Measurements from ENCODE around the gene PTPRN2. TPM values are rescaled to one million over a fixed set of nuclear protein-coding genes. Genes with fewer than 3 reads are reported as not detected.

The PTPRN2 gene
- total RNA-seq, 1 donor from 2014 or later, result 32.2 TPM

DNA sequence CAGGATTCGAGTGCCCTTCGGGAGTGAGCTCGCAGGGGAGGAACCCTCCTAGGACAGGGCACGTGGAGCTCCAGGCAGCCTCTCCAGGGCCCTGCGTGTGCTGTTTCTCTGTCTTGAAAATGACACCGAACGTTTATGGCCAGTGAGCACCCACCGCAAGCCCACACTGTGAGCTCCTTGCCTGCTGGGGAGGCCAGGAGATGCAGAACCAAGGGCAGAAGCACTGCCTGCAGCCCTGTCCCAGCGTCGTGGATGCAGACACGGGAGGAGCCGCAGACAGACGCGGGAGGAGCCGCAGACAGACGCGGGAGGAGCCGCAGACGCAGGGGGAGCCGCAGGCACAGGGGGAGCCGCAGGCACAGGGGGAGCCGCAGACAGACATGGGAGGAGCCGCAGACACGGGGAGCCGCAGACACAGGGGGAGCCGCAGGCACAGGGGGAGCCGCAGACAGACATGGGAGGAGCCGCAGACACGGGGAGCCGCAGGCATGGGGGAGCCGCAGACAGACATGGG is 314.4 kb downstream of the PTPRN2 start:
- Mint-ChIP-seq H3K36me3 (ENCODE audit: low read depth) (no peaks in the 10 kb centered on the region), H3K4me1 (peaks cover 4% of the 10 kb centered on the region), H3K4me3 (no peak overlapping the region), H3K27ac (ENCODE audit: unreplicated experiment) (no peak overlapping the region), H3K9me3 (no peaks in the 10 kb centered on the region), H3K27me3 (ENCODE audit: low read depth) (no peaks in the 10 kb centered on the region)
- TF ChIP-seq, protein P1, sequence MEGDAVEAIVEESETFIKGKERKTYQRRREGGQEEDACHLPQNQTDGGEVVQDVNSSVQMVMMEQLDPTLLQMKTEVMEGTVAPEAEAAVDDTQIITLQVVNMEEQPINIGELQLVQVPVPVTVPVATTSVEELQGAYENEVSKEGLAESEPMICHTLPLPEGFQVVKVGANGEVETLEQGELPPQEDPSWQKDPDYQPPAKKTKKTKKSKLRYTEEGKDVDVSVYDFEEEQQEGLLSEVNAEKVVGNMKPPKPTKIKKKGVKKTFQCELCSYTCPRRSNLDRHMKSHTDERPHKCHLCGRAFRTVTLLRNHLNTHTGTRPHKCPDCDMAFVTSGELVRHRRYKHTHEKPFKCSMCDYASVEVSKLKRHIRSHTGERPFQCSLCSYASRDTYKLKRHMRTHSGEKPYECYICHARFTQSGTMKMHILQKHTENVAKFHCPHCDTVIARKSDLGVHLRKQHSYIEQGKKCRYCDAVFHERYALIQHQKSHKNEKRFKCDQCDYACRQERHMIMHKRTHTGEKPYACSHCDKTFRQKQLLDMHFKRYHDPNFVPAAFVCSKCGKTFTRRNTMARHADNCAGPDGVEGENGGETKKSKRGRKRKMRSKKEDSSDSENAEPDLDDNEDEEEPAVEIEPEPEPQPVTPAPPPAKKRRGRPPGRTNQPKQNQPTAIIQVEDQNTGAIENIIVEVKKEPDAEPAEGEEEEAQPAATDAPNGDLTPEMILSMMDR (conservative IDR thresholded peaks at IDR 0.05), result no peak
- no peak for DNase-seq (ENCODE audit: low read depth, low spot score)

DNA sequence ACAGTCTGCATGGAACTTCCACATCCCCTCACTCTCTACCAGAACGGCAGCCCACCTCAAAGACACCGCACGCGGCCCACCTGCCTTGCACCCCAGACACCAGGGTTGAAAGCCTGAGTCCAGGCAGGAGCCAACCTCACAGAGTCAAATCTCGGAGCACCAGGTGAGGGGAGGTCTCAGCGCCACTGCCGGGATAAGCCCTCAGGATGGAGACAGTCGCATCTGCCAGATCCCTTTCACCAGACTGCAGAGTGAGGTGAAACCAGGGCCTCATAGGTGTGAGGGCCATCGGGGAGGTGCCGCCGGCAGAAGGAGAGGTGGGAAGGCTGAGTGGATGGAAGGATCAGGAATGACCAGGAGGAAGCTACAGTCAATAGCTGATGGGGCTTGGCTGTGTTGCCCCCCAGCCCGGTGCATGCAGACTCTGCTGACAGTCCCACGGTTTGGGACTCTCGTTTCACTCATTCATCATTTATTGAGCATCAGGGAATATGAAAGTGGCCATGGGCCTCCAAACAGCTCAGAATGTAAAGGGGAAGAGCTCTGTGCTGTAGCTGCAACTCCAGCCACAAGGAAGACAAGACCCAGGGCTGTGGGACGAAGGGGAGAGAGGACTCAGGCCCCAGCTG is 315.0 kb downstream of the PTPRN2 start:
- no peaks in the 10 kb centered on the region for H3K9me3 Mint-ChIP-seq
- no peaks in the 10 kb centered on the region for H3K27me3 Mint-ChIP-seq (ENCODE audit: low read depth)
- H3K36me3 Mint-ChIP-seq (ENCODE audit: low read depth), result no peaks in the 10 kb centered on the region
- H3K4me1 Mint-ChIP-seq, result peaks cover 4% of the 10 kb centered on the region
- no peak for DNase-seq (ENCODE audit: low read depth, low spot score)
- TF ChIP-seq, protein P1 (conservative IDR thresholded peaks at IDR 0.05), result no peak
- no peak overlapping the region for H3K4me3 Mint-ChIP-seq
- H3K27ac Mint-ChIP-seq (ENCODE audit: unreplicated experiment), result no peak overlapping the region

DNA sequence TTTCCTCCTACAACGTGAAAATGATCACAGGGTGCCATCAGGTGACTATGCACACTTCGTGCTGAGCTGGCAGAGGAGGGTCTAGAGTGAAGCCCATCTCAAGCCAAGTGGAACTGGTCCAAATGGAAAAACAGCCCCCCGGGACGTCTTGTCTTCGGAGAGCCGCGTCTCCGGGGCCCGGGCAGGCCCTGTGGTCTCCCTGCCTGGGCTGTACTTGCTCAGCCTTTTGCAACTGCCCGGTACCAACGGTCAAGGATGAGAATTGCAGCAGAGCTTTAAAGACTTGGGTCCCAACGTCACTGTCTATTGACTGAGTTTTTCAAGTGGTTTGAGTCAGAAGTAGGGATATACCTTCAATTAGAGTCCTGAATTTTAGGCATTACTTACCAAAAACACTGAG is 315.5 kb downstream of the PTPRN2 start:
- no peaks in the 10 kb centered on the region for H3K27me3 Mint-ChIP-seq (ENCODE audit: low read depth)
- peaks cover 4% of the 10 kb centered on the region for H3K4me1 Mint-ChIP-seq
- no peak overlapping the region for H3K4me3 Mint-ChIP-seq
- DNase-seq (ENCODE audit: low read depth, low spot score), result no peak
- TF ChIP-seq, protein P1 (conservative IDR thresholded peaks at IDR 0.05), result no peak
- no peak overlapping the region for H3K27ac Mint-ChIP-seq (ENCODE audit: unreplicated experiment)
- H3K9me3 Mint-ChIP-seq, result no peaks in the 10 kb centered on the region
- no peaks in the 10 kb centered on the region for H3K36me3 Mint-ChIP-seq (ENCODE audit: low read depth)

DNA sequence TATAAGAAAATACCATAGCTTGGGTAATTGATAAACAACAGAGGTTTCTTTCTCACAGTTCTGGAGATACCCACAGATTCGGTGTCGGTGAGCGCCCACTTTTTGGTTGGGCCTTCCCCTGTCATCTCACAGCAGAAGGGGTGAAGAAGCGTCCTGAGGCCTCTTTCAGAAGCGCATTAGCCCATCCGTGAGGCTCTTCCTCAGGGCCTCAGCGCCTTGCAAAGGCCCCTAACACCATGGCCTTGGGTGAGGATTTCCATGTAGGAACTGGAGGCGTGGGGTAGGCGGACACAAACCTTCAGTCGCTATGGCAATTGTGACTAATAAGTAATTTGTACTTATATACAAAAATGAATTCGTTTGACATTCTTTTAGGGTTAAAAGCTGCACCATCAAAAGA is 316.0 kb downstream of the PTPRN2 start:
- Mint-ChIP-seq H3K4me3 (no peak overlapping the region), H3K4me1 (peaks cover 4% of the 10 kb centered on the region), H3K27ac (ENCODE audit: unreplicated experiment) (no peak overlapping the region), H3K36me3 (ENCODE audit: low read depth) (no peaks in the 10 kb centered on the region), H3K9me3 (no peaks in the 10 kb centered on the region), H3K27me3 (ENCODE audit: low read depth) (no peaks in the 10 kb centered on the region)
- TF ChIP-seq, protein P1 (conservative IDR thresholded peaks at IDR 0.05), result no peak
- DNase-seq (ENCODE audit: low read depth, low spot score), result no peak

DNA sequence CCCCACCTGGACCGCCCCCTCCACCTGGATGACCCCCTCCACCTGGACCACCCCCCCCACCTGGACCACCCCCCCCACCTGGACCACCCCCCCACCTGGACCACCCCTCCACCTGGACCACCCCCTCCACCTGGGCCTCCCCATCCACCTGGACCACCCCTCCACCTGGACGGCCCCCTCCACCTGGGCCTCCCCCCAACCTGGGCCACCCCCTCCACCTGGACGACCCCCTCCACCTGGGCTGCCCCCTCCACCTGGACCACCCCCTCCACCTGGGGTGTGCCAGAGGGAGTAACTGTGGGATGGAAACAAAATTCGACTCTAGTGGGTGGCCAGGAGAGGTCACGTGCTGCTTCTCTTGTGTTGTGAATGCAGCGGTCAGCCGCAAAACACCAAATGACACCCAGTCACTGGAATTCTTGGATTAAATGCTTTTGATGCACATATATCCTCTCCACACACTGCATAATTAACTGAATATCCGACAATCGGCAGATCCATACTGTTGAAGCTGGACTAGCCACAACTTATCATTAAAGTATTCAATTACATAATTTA is 316.7 kb downstream of the PTPRN2 start:
- no peak for DNase-seq (ENCODE audit: low read depth, low spot score)
- Mint-ChIP-seq H3K36me3 (ENCODE audit: low read depth) (no peaks in the 10 kb centered on the region), H3K4me1 (peaks cover 4% of the 10 kb centered on the region), H3K9me3 (no peaks in the 10 kb centered on the region), H3K4me3 (no peak overlapping the region), H3K27me3 (ENCODE audit: low read depth) (no peaks in the 10 kb centered on the region), H3K27ac (ENCODE audit: unreplicated experiment) (no peak overlapping the region)
- TF ChIP-seq, protein P1 (conservative IDR thresholded peaks at IDR 0.05), result no peak
